K562 (cell line): ENCODE data around the gene RAD1. TPM values are rescaled to one million over a fixed set of nuclear protein-coding genes. Genes with fewer than 3 reads are reported as not detected.

Experiments used
- ATAC-seq: fragments of 200-7000 bp; cut with Tn5 transposase; 3 replicates; pipeline ENCODE4 v1.9.1; 2020; ENCODE audit warnings: moderate library complexity
- BruUV-seq: library from RNA; stranded (reverse); fragments of 400-500 nt; replicated peaks from 2 replicates; lab custom pipeline; 2021; lab: Mats Ljungman, UMichigan
- CTCF ChIA-PET: fragments of 300-600 bp; formaldehyde crosslinking; extraction: SDS; loops from one replicate; lab custom pipeline; 2021; ENCODE audit warnings: low intra/inter-chr PET ratio; lab: Yijun Ruan, JAX
- POLR2A ChIA-PET: fragments of 300-600, 350-650 bp; sonication (Branson Sonifier 250); formaldehyde crosslinking; extraction: SDS; loops from one replicate; lab custom pipeline; 2021; ENCODE audit warnings: antibody characterized with exemption, inconsistent platforms; lab: Yijun Ruan, JAX
- DNase-seq, 4 experiments: peaks; one replicate each; pipeline versions ENCODE4 v3.0.0 to v3.0.0-alpha.2; 2011 to 2018; ENCODE audit warnings: low spot score in 3 of 4, mixed read lengths in 3 of 4; ENCODE audit errors: extremely low read depth in 1 of 4
- FAIRE-seq: peaks from 2 replicates; lab custom pipeline; 2011; peaks lifted over from hg19 to GRCh38; lab: Jason Lieb, UNC
- H2AFZ ChIP-seq: 2 replicates; pipeline ENCODE4 v1.6.0; 2011; ENCODE audit warnings: low read depth, low read length, control low read depth, inconsistent platforms
- H3K27ac ChIP-seq: fragments of 200-600 bp; 3 replicates; pipeline ENCODE4 v1.8.0; 2011; ENCODE audit warnings: low read depth, mild to moderate bottlenecking, control low read depth, inconsistent platforms, low read length, moderate library complexity, mixed read lengths; ENCODE audit errors: extremely low read depth
- H3K27me3 ChIP-seq, 2 experiments: fragments of 300-600 bp in 1 of 2; 2 replicates in 1 of 2; 3 replicates in 1 of 2; pipeline versions ENCODE4 v1.6.0 to v1.8.0; 2011; ENCODE audit warnings: inconsistent platforms in 2 of 2, low read length in 2 of 2, mild to moderate bottlenecking in 1 of 2, mixed read lengths in 1 of 2, moderate library complexity in 1 of 2; ENCODE audit not compliant: control insufficient read depth in 2 of 2, insufficient read depth in 2 of 2
- H3K36me3 ChIP-seq: fragments of 300-600 bp; 3 replicates; pipeline ENCODE4 v1.8.0; 2011; ENCODE audit warnings: mild to moderate bottlenecking, low read length, inconsistent platforms; ENCODE audit not compliant: control insufficient read depth, insufficient read depth
- H3K4me1 ChIP-seq, 2 experiments: fragments of 200-600 bp in 1 of 2; replicated peaks in 1 of 2; 2 replicates in 1 of 2; 3 replicates in 1 of 2; pipeline versions ENCODE4 v1.5.1 to v1.8.0; 2011; ENCODE audit warnings: inconsistent platforms in 2 of 2, low read length in 2 of 2, mild to moderate bottlenecking in 1 of 2, mixed read lengths in 1 of 2, moderate library complexity in 1 of 2; ENCODE audit not compliant: control insufficient read depth in 2 of 2, insufficient read depth in 2 of 2
- H3K4me2 ChIP-seq: 2 replicates; pipeline ENCODE4 v1.6.1; 2011; ENCODE audit warnings: low read length, control low read depth, inconsistent platforms, mixed read lengths; ENCODE audit not compliant: insufficient read depth
- H3K4me3 ChIP-seq: fragments of 200-600 bp; sonication (generic), shearing (Covaris generic); 2 replicates; pipeline ENCODE4 v1.5.1; 2016; ENCODE audit warnings: control low read depth, inconsistent platforms
- H3K79me2 ChIP-seq: fragments of 200-600 bp; 3 replicates; pipeline ENCODE4 v1.8.0; 2011; ENCODE audit warnings: low read length, inconsistent platforms; ENCODE audit not compliant: control insufficient read depth, insufficient read depth
- H3K9ac ChIP-seq, 2 experiments: 2 replicates each; pipeline versions ENCODE4 v1.6.0 to v1.6.1; 2011; ENCODE audit warnings: low read depth in 2 of 2, low read length in 2 of 2, control low read depth in 1 of 2, inconsistent platforms in 1 of 2, mild to moderate bottlenecking in 1 of 2, mixed read lengths in 1 of 2; ENCODE audit not compliant: insufficient read depth in 1 of 2
- H3K9me1 ChIP-seq: one replicate; pipeline ENCODE4 v1.6.0; 2011; ENCODE audit warnings: inconsistent platforms, mild to moderate bottlenecking, low read length, moderate library complexity; ENCODE audit not compliant: control insufficient read depth, insufficient read depth
- H3K9me3 ChIP-seq: replicated peaks from 2 replicates; pipeline ENCODE4 v1.5.1; 2011; ENCODE audit warnings: low read depth, low read length, inconsistent platforms; ENCODE audit not compliant: control insufficient read depth, insufficient read depth
- H4K20me1 ChIP-seq: replicated peaks from 2 replicates; pipeline ENCODE4 v1.6.1; 2011; ENCODE audit warnings: low read length, inconsistent platforms, mixed read lengths; ENCODE audit not compliant: control insufficient read depth, insufficient read depth
- ELF1 ChIP-seq: fragments of 200-800 bp; sonication (Bioruptor generic); IDR thresholded peaks from 2 replicates; pipeline ENCODE4 v1.6.1; 2016; ENCODE audit warnings: missing genetic modification characterization, missing compliant biosample characterization
- EP400 ChIP-seq: fragments of 450-650 bp; IDR thresholded peaks from 2 replicates; pipeline ENCODE4 v1.6.1; 2017; ENCODE audit warnings: antibody characterized with exemption, mild to moderate bottlenecking, moderate library complexity
- GABPA ChIP-seq: fragments of 200-800 bp; sonication (Bioruptor generic); conservative IDR thresholded peaks from 2 replicates; pipeline ENCODE4 v1.6.1; 2016; ENCODE audit warnings: low read depth, missing genetic modification characterization, missing compliant biosample characterization
- HSF4 ChIP-seq: fragments of 250-450 bp; sonication (Bioruptor Pico); IDR thresholded peaks from 2 replicates; pipeline ENCODE4 v2.1.2; 2022; ENCODE audit warnings: mild to moderate bottlenecking, moderate library complexity, borderline replicate concordance
- IRF2 ChIP-seq: sonication (generic); formaldehyde crosslinking; IDR thresholded peaks from 2 replicates; pipeline ENCODE4 v1.8.1; 2022; ENCODE audit warnings: mild to moderate bottlenecking, missing genetic modification reagents
- PML ChIP-seq: IDR thresholded peaks from 2 replicates; pipeline ENCODE4 v1.6.1; 2012; ENCODE audit warnings: low read length, inconsistent platforms
- STAG1 ChIP-seq: sonication (generic); formaldehyde crosslinking; IDR thresholded peaks from 2 replicates; pipeline ENCODE4 v1.5.0; 2020; ENCODE audit warnings: missing genetic modification reagents, borderline replicate concordance
- ZFP36 ChIP-seq: fragments of 150-350 bp; IDR thresholded peaks from 2 replicates; pipeline ENCODE4 v1.6.1; 2018; ENCODE audit warnings: low read length, low read depth; ENCODE audit not compliant: partially characterized antibody
- WGBS: fragments of 100-300 bp; shearing (Covaris generic); methylation state at CpG from one replicate; pipeline ENCODE4 v1.1.6; 2016; ENCODE audit warnings: low coverage, mixed read lengths; ENCODE audit not compliant: insufficient coverage; ENCODE audit errors: missing lambda C conversion rate; 5-methylcytosine and 5-hydroxymethylcytosine counted together
- in situ Hi-C: fragments of 300-500 bp; cut with MboI; formaldehyde crosslinking; loops from 4 replicates; pipeline ENCODE4 v1.15.0; 2018; ENCODE audit warnings: inconsistent platforms, mixed read lengths
- intact Hi-C: fragments of 100-400 bp; cut with micrococcal nuclease; formaldehyde crosslinking; loops from 2 replicates; pipeline ENCODE4 v1.14.2; 2022
- polyA plus RNA-seq, 8 experiments: library from polyadenylated mRNA; depleted of rRNA in 4 of 8; stranded (reverse) in 5 of 8; unstranded in 3 of 8; fragments of >200 nt; fragmentation: Nextera tagmentation in 2 of 8; fragmentation: Illumina TruSeq in 1 of 8; extraction: Ambion mirVana in 2 of 8; extraction: Trizol in 1 of 8; gene quantifications; 2 replicates each; pipeline versions ENCODE4 v1.2.1 to v1.2.3, GENCODE V29; 2011 to 2014; ENCODE audit warnings: inconsistent platforms in 1 of 8, missing spikeins in 1 of 8
- total RNA-seq, 7 experiments: library from RNA; depleted of rRNA in 6 of 7; stranded (reverse); fragments of >200 nt in 6 of 7; fragmentation: Illumina TruSeq in 2 of 7; extraction: Trizol in 2 of 7; gene quantifications; 2 replicates each; pipeline versions ENCODE4 v1.2.1 to v1.2.3, GENCODE V29; 2011 to 2021; ENCODE audit warnings: low replicate concordance in 1 of 7
- TF ChIP-seq, protein P1 (sequence below): sonication (generic); formaldehyde crosslinking; IDR thresholded peaks from 2 replicates; pipeline ENCODE4 v1.8.1; 2023; ENCODE audit warnings: mild to moderate bottlenecking, missing genetic modification reagents, moderate library complexity
- TF ChIP-seq, protein P2 (sequence below): fragments of 250-450 bp; sonication (Bioruptor Pico); IDR thresholded peaks from 2 replicates; pipeline ENCODE4 v1.4.0; 2020; ENCODE audit warnings: borderline replicate concordance
- TF ChIP-seq, protein P3 (sequence below): fragments of 250-450 bp; sonication (Bioruptor Pico); IDR thresholded peaks from 2 replicates; pipeline ENCODE4 v1.4.0; 2020

Gene RAD1
- total and polyA plus RNA-seq, 9 of the 15 experiments (the other 6 are each of a cell fraction or from before 2014, with no cell fraction given): 44.5 to 148 (median 60.8) TPM

DNA sequence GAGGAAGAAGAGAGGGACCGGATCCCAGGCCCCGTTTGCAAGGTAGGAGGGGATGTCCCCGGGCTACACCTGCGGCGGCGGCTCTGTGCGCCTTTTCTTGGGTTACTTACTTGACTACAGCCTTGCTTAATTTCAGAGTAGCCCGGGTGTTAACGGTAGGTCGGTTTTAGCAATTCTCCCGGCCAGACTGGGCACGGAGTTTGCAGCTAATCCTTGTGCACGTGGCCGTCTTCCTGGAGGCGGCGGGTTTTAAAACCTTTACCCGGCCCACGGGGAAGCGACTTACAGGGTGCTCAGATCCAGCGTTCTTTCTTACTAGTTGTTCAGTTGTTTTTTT lies 520 bp upstream of the RAD1 start (continued):
- TF ChIP-seq IRF2 (CRISPR knock-in tag) (no peak), EP400 (0 out of 2 replicates have a peak, but pooled peaks have one; percentile 6), ZFP36 (peak; percentile 4), GABPA (tag) (peak; percentile 94)
- TF ChIP-seq, protein P1, sequence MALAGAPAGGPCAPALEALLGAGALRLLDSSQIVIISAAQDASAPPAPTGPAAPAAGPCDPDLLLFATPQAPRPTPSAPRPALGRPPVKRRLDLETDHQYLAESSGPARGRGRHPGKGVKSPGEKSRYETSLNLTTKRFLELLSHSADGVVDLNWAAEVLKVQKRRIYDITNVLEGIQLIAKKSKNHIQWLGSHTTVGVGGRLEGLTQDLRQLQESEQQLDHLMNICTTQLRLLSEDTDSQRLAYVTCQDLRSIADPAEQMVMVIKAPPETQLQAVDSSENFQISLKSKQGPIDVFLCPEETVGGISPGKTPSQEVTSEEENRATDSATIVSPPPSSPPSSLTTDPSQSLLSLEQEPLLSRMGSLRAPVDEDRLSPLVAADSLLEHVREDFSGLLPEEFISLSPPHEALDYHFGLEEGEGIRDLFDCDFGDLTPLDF (CRISPR knock-in tag): 0 out of 2 replicates have a peak, but pooled peaks have one; percentile 9
- TF ChIP-seq, protein P2, sequence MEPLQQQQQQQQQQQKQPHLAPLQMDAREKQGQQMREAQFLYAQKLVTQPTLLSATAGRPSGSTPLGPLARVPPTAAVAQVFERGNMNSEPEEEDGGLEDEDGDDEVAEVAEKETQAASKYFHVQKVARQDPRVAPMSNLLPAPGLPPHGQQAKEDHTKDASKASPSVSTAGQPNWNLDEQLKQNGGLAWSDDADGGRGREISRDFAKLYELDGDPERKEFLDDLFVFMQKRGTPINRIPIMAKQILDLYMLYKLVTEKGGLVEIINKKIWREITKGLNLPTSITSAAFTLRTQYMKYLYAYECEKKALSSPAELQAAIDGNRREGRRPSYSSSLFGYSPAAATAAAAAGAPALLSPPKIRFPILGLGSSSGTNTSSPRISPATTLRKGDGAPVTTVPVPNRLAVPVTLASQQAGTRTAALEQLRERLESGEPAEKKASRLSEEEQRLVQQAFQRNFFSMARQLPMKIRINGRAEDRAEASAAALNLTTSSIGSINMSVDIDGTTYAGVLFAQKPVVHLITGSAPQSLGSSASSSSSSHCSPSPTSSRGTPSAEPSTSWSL (CRISPR knock-in tag): peak; percentile 33; the same call in 1 of the 2 replicates

DNA sequence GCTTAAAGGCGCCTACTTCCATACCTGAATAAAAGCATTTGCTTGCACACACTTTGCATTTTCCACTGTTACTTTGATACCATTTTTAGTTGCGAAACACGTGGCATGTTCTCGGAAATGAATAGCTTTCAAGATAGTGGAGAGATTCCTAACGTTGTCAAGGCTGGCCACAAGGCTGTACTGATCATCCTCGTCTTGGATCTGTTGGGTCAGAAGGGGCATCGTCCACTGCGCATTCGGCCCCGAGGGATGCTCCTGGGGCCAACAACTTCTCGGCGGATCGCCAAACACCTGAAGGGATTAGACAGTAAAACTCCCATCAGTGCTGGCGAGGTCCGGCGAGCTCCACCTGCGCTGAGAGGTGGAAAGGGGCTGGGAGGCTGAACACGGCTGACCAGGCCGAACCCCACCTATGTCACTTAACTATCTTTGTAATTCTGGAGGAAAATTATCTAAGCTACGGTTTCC lies 599 bp downstream of the RAD1 start:
- Histone ChIP-seq H3K27me3 (no peaks in the 10 kb centered on the region), H3K79me2 (peaks cover 90% of the 10 kb centered on the region), H3K27ac (peak overlapping the region; percentile 95), H3K4me2 (peak overlapping the region; percentile 98), H4K20me1 (peaks cover 8% of the 10 kb centered on the region), H3K36me3 (peaks cover 82% of the 10 kb centered on the region), H3K9me3 (no peaks in the 10 kb centered on the region), H3K9ac (peak overlapping the region; percentile 99 to 100), H3K9me1 (no peaks in the 10 kb centered on the region), H2AFZ (peak overlapping the region; percentile 90), H3K4me1 (peaks cover 8 to 10% of the 10 kb centered on the region in 2 experiments; a peak in 4 of 5 replicates), H3K4me3 (peak overlapping the region; percentile 94)
- BruUV-seq: TSS peak; percentile 57
- POLR2A ChIA-PET: interaction anchor here (0.7 to 6.4 kb wide), 27 partner anchors 8 to 440 kb away, joined by 3 to 67 read pairs (median 5); partner anchors contain the start of genes DNAJC21 and TTC23L
- in situ Hi-C loops: loop anchor here (25.0 kb wide), 1 partner anchor 1452 kb away; no protein-coding TSS in a partner anchor
- CTCF ChIA-PET: no interaction called here
- WGBS: under 1% methylated on average over 20 of the region's 20 CpGs
- intact Hi-C loops: loop anchor here (1.0 to 5.0 kb wide), 3 partner anchors 15 to 217 kb away; partner anchors contain the start of gene DNAJC21
- DNase-seq (peak; percentile 47 to 75 (median 52)), ATAC-seq (peak; percentile 46), FAIRE-seq (peak; percentile 69)
- no peak for TF ChIP-seq HSF4 (CRISPR knock-in tag)
- TF ChIP-seq, protein P3, sequence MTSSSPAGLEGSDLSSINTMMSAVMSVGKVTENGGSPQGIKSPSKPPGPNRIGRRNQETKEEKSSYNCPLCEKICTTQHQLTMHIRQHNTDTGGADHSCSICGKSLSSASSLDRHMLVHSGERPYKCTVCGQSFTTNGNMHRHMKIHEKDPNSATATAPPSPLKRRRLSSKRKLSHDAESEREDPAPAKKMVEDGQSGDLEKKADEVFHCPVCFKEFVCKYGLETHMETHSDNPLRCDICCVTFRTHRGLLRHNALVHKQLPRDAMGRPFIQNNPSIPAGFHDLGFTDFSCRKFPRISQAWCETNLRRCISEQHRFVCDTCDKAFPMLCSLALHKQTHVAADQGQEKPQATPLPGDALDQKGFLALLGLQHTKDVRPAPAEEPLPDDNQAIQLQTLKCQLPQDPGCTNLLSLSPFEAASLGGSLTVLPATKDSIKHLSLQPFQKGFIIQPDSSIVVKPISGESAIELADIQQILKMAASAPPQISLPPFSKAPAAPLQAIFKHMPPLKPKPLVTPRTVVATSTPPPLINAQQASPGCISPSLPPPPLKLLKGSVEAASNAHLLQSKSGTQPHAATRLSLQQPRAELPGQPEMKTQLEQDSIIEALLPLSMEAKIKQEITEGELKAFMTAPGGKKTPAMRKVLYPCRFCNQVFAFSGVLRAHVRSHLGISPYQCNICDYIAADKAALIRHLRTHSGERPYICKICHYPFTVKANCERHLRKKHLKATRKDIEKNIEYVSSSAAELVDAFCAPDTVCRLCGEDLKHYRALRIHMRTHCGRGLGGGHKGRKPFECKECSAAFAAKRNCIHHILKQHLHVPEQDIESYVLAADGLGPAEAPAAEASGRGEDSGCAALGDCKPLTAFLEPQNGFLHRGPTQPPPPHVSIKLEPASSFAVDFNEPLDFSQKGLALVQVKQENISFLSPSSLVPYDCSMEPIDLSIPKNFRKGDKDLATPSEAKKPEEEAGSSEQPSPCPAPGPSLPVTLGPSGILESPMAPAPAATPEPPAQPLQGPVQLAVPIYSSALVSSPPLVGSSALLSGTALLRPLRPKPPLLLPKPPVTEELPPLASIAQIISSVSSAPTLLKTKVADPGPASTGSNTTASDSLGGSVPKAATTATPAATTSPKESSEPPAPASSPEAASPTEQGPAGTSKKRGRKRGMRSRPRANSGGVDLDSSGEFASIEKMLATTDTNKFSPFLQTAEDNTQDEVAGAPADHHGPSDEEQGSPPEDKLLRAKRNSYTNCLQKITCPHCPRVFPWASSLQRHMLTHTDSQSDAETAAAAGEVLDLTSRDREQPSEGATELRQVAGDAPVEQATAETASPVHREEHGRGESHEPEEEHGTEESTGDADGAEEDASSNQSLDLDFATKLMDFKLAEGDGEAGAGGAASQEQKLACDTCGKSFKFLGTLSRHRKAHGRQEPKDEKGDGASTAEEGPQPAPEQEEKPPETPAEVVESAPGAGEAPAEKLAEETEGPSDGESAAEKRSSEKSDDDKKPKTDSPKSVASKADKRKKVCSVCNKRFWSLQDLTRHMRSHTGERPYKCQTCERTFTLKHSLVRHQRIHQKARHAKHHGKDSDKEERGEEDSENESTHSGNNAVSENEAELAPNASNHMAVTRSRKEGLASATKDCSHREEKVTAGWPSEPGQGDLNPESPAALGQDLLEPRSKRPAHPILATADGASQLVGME: no peak
- no peak for TF ChIP-seq ELF1
- no peak for TF ChIP-seq PML
- no peak for TF ChIP-seq STAG1 (CRISPR knock-in tag)
